GM12873 (cell line): ENCODE data around the gene CCDC177.

Experiments used
- CTCF ChIP-seq: IDR thresholded peaks from 2 replicates; pipeline ENCODE4 v1.5.1; 2012; ENCODE audit warnings: low read depth, mild to moderate bottlenecking, moderate library complexity, low read length, control low read depth; ENCODE audit not compliant: insufficient read depth; ENCODE audit errors: missing control alignments

Gene CCDC177

GRCh38 chr14:69611172-69612013 lies 36.7 kb upstream of the CCDC177 start, which contains the start of gene SUSD6:
TSS of gene SUSD6 (plus strand) at chr14:69611596. CDS start at chr14:69658593, 46,997 bp downstream.
- no peak for TF ChIP-seq CTCF

- no peak for TF ChIP-seq CTCF
Observed at GRCh38 chr14:69610874-69611171, 36.2 kb upstream of the CCDC177 start.

- no peak for TF ChIP-seq CTCF
Observed at GRCh38 chr14:69610020-69610873, 35.6 kb upstream of the CCDC177 start.

- no peak for TF ChIP-seq CTCF
Observed at GRCh38 chr14:69606258-69607184, 31.9 kb upstream of the CCDC177 start.

- TF ChIP-seq CTCF = no peak
Observed at GRCh38 chr14:69605738-69606137, 31.1 kb upstream of the CCDC177 start.

GRCh38 chr14:69600304-69600891 lies 25.7 kb upstream of the CCDC177 start:
- TF ChIP-seq CTCF = no peak
